Progenitor cell of endocrine pancreas (in vitro differentiated cells): Measurements from ENCODE around the gene BST2. TPM values are rescaled to one million over a fixed set of nuclear protein-coding genes. Genes with fewer than 3 reads are reported as not detected.

ENCODE experiments used
- DNase-seq: peaks from one replicate; pipeline ENCODE4 v3.0.0; 2021; ENCODE audit warnings: low spot score; ENCODE audit not compliant: unreplicated experiment
- H3K27ac Mint-ChIP-seq: 2 replicates; pipeline ENCODE4 v1.8.0; 2021; ENCODE audit warnings: mild to moderate bottlenecking, moderate library complexity, mixed read lengths
- H3K27me3 Mint-ChIP-seq: 2 replicates; pipeline ENCODE4 v1.8.0; 2021; ENCODE audit warnings: mixed read lengths
- H3K36me3 Mint-ChIP-seq: 2 replicates; pipeline ENCODE4 v1.8.0; 2022; ENCODE audit warnings: mixed read lengths; ENCODE audit not compliant: insufficient read depth
- H3K4me1 Mint-ChIP-seq: 2 replicates; pipeline ENCODE4 v1.8.0; 2021; ENCODE audit warnings: low read depth, mixed read lengths
- H3K4me3 Mint-ChIP-seq: 2 replicates; pipeline ENCODE4 v1.8.0; 2021; ENCODE audit warnings: low read depth, mild to moderate bottlenecking, moderate library complexity, mixed read lengths
- H3K9me3 Mint-ChIP-seq: 2 replicates; pipeline ENCODE4 v1.8.0; 2021; ENCODE audit warnings: low read depth, mixed read lengths
- total RNA-seq: library from RNA; stranded (reverse); gene quantifications from 2 replicates; pipeline ENCODE4 v1.2.1, GENCODE V29; 2021
- TF ChIP-seq, protein P1 (sequence below): fragments of 200-600 bp; sonication (generic); IDR thresholded peaks from one replicate; pipeline ENCODE4 v1.5.0; 2021; ENCODE audit warnings: antibody characterized with exemption, mild to moderate bottlenecking; ENCODE audit not compliant: unreplicated experiment

BST2 gene
- total RNA-seq, 1 donor from 2014 or later: 0.67 TPM

GRCh38 chr19:17418710-17419109 is 13.3 kb upstream of the BST2 start:
- TF ChIP-seq, protein P1, sequence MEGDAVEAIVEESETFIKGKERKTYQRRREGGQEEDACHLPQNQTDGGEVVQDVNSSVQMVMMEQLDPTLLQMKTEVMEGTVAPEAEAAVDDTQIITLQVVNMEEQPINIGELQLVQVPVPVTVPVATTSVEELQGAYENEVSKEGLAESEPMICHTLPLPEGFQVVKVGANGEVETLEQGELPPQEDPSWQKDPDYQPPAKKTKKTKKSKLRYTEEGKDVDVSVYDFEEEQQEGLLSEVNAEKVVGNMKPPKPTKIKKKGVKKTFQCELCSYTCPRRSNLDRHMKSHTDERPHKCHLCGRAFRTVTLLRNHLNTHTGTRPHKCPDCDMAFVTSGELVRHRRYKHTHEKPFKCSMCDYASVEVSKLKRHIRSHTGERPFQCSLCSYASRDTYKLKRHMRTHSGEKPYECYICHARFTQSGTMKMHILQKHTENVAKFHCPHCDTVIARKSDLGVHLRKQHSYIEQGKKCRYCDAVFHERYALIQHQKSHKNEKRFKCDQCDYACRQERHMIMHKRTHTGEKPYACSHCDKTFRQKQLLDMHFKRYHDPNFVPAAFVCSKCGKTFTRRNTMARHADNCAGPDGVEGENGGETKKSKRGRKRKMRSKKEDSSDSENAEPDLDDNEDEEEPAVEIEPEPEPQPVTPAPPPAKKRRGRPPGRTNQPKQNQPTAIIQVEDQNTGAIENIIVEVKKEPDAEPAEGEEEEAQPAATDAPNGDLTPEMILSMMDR: no peak
- DNase-seq: no peak
- Mint-ChIP-seq H3K4me1 (peaks cover 12% of the 10 kb centered on the region), H3K9me3 (no peaks in the 10 kb centered on the region), H3K27me3 (no peaks in the 10 kb centered on the region), H3K36me3 (peaks cover 2% of the 10 kb centered on the region), H3K27ac (no peak overlapping the region), H3K4me3 (peak overlapping the region; percentile 79)

DNA sequence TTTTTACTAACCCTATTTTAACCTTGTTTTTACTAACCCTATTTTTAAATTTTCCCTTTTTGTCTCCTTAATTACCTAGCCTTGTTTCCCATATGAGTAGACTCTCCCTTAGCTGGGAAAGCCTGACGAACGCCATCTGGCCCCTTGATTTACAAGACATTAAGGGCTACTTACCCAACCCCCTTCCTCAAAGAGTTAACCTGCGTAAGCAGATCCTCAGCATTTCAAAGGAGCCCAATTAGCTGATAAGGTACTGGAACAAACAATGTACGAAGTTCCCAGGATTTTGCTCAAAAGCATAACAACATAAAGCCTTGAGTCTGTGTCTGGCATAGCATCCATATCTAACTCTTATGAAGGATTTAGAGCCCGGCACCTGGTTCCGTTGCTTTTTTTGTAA is 9.7 kb upstream of the BST2 start:
- no peak for DNase-seq
- peak overlapping the region; percentile 37 for H3K4me3 Mint-ChIP-seq
- TF ChIP-seq, protein P1: no peak

DNA sequence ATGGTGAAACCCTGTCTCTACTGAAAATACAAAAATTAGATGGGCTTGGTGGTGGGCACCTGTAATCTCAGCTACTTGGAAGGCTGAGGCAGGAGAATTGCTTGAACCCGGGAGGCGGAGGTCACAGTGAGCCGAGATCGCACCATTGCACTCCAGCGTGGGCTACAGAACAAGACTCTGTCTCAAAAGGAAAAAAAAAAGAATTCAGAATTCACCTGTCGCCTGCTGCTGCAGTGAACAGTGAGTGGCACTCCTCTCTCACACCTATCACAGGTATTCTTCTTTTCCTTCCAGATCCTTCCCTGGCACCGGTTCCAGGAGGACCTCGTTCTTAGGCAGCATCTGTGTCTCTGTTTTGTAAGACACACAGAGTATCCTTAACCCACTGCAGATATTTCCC is 8.7 kb upstream of the BST2 start:
- no peaks in the 10 kb centered on the region for H3K27me3 Mint-ChIP-seq
- H3K4me3 Mint-ChIP-seq: no peak overlapping the region
- H3K4me1 Mint-ChIP-seq: peaks cover 20% of the 10 kb centered on the region
- H3K36me3 Mint-ChIP-seq: no peaks in the 10 kb centered on the region
- no peak overlapping the region for H3K27ac Mint-ChIP-seq
- TF ChIP-seq, protein P1: no peak
- no peaks in the 10 kb centered on the region for H3K9me3 Mint-ChIP-seq
- no peak for DNase-seq

More for the DNA sequence above, 9.7 kb upstream of the BST2 start:
- Mint-ChIP-seq H3K27ac (peak overlapping the region; percentile 91), H3K36me3 (no peaks in the 10 kb centered on the region), H3K9me3 (no peaks in the 10 kb centered on the region), H3K27me3 (no peaks in the 10 kb centered on the region), H3K4me1 (peaks cover 23% of the 10 kb centered on the region)

- H3K27ac Mint-ChIP-seq: peak overlapping the region; percentile 52
- TF ChIP-seq, protein P1: no peak
Measured at GRCh38 chr19:17411801-17412200, 6.4 kb upstream of the BST2 start.

GRCh38 chr19:17409990-17410389 is 4.6 kb upstream of the BST2 start:
- Mint-ChIP-seq H3K27ac (no peak overlapping the region), H3K4me3 (no peak overlapping the region), H3K27me3 (no peaks in the 10 kb centered on the region), H3K4me1 (peaks cover 21% of the 10 kb centered on the region), H3K9me3 (no peaks in the 10 kb centered on the region), H3K36me3 (no peaks in the 10 kb centered on the region)
- TF ChIP-seq, protein P1: no peak
- DNase-seq: no peak

More at GRCh38 chr19:17411801-17412200, 6.4 kb upstream of the BST2 start:
- DNase-seq: no peak
- Mint-ChIP-seq H3K27me3 (no peaks in the 10 kb centered on the region), H3K9me3 (no peaks in the 10 kb centered on the region), H3K36me3 (no peaks in the 10 kb centered on the region), H3K4me1 (peaks cover 26% of the 10 kb centered on the region), H3K4me3 (no peak overlapping the region)
